OCI-LY7 (cell line): Measurements from ENCODE around the gene LPP. TPM values are rescaled to one million over a fixed set of nuclear protein-coding genes. Genes with fewer than 3 reads are reported as not detected.
A peak's percentile ranks its signal among the peaks of the same experiment; 100 is the strongest.

Source experiments
- BruUV-seq: library from RNA; stranded (reverse); fragments of 400-500 nt; replicated peaks from 2 replicates; lab custom pipeline; 2021; lab: Mats Ljungman, UMichigan
- CTCF ChIA-PET: fragments of 300-600 bp; sonication (Branson Sonifier 250); formaldehyde crosslinking; loops from one replicate; lab custom pipeline; 2022; ENCODE audit warnings: antibody characterized with exemption; ENCODE audit not compliant: unreplicated experiment; lab: Charles Lee
- POLR2A ChIA-PET: fragments of 300-600 bp; sonication (Branson Sonifier 250); formaldehyde crosslinking; loops from one replicate; lab custom pipeline; 2022; ENCODE audit warnings: antibody characterized with exemption; lab: Charles Lee
- DNase-seq: peaks from one replicate; pipeline ENCODE4 v3.0.0-alpha.2; 2015; ENCODE audit warnings: low spot score
- H2AFZ ChIP-seq: fragments of 200-600 bp; sonication (generic), shearing (Covaris generic); 2 replicates; pipeline ENCODE4 v1.6.1; 2014; ENCODE audit warnings: mild to moderate bottlenecking, antibody characterized with exemption, low read length, moderate library complexity
- H3K27ac ChIP-seq: fragments of 200-600 bp; sonication (generic); 2 replicates; pipeline ENCODE4 v1.5.1; 2014; ENCODE audit warnings: mixed run types, low read depth, mild to moderate bottlenecking, moderate library complexity, low read length, inconsistent platforms; ENCODE audit not compliant: poor library complexity, severe bottlenecking
- H3K36me3 ChIP-seq: fragments of 200-600 bp; sonication (generic); 2 replicates; pipeline ENCODE4 v1.6.1; 2014; ENCODE audit warnings: mild to moderate bottlenecking, antibody characterized with exemption, low read length, moderate library complexity, mixed read lengths; ENCODE audit not compliant: insufficient read depth
- H3K4me1 ChIP-seq: fragments of 200-600 bp; sonication (generic); 2 replicates; pipeline ENCODE4 v1.5.1; 2014; ENCODE audit warnings: mild to moderate bottlenecking, low read length; ENCODE audit not compliant: insufficient read depth, poor library complexity, severe bottlenecking
- H3K4me2 ChIP-seq: fragments of 200-600 bp; sonication (generic); 2 replicates; pipeline ENCODE4 v1.6.1; 2014; ENCODE audit warnings: mild to moderate bottlenecking, low read length
- H3K4me3 ChIP-seq: fragments of 200-600 bp; sonication (generic); 2 replicates; pipeline ENCODE4 v1.5.1; 2014; ENCODE audit warnings: mild to moderate bottlenecking, low read depth, low read length; ENCODE audit not compliant: poor library complexity, severe bottlenecking
- H3K79me2 ChIP-seq: fragments of 200-600 bp; sonication (generic); 2 replicates; pipeline ENCODE4 v1.6.1; 2016; ENCODE audit warnings: low read depth, mild to moderate bottlenecking, low read length, moderate library complexity, mixed read lengths; ENCODE audit not compliant: insufficient read depth
- H3K9me2 ChIP-seq: fragments of 200-600 bp; sonication (generic); 2 replicates; pipeline ENCODE4 v1.6.1; 2016; ENCODE audit warnings: mild to moderate bottlenecking, low read length, mixed read lengths; ENCODE audit not compliant: insufficient read depth
- H3K9me3 ChIP-seq: fragments of 200-600 bp; sonication (generic); 2 replicates; pipeline ENCODE4 v1.6.1; 2014; ENCODE audit warnings: mild to moderate bottlenecking, mixed run types, low read length, mixed read lengths
- H4K20me1 ChIP-seq: fragments of 200-600 bp; sonication (generic); 2 replicates; pipeline ENCODE4 v1.6.1; 2014; ENCODE audit warnings: mild to moderate bottlenecking, antibody characterized with exemption, low read length, moderate library complexity, mixed read lengths; ENCODE audit not compliant: insufficient read depth
- CTCF ChIP-seq: fragments of 200-600 bp; sonication (generic); conservative IDR thresholded peaks from 2 replicates; pipeline ENCODE4 v1.5.1; 2014; ENCODE audit warnings: mild to moderate bottlenecking, antibody characterized with exemption, low read length, moderate library complexity, mixed read lengths
- EZH2phosphoT487 ChIP-seq: fragments of 200-600 bp; sonication (generic); IDR thresholded peaks from 2 replicates; pipeline ENCODE4 v1.6.1; 2018; ENCODE audit warnings: low read depth, borderline replicate concordance, mild to moderate bottlenecking, mixed run types, antibody characterized with exemption, low read length, moderate library complexity, mixed read lengths
- intact Hi-C: fragments of 100-400 bp; cut with micrococcal nuclease; formaldehyde crosslinking; loops from one replicate; pipeline ENCODE4 v1.10.0; 2022; ENCODE audit not compliant: unreplicated experiment
- total RNA-seq, 2 experiments: library from RNA; depleted of rRNA in 1 of 2; stranded (reverse); fragments of >200 nt in 1 of 2; shearing (Covaris generic) in 1 of 2; gene quantifications; 2 replicates each; pipeline ENCODE4 v1.2.3, GENCODE V29; 2014 to 2022

The LPP gene
- total RNA-seq, 2 experiments from 2014 or later = 10.9 to 119 TPM

- ChIA-PET POLR2A (interaction anchor here (0.6 to 2.9 kb wide), 5 partner anchors 10 to 74 kb away, joined by 3 to 11 read pairs (median 4); no protein-coding TSS in a partner anchor), CTCF (no interaction called here)
- TF ChIP-seq CTCF (no peak), EZH2phosphoT487 (no peak)
- Histone ChIP-seq H3K4me1 (peaks cover 52% of the 10 kb centered on the region), H3K4me2 (peak overlapping the region; percentile 57), H3K9me2 (no peaks in the 10 kb centered on the region; the same call in 1 of the 2 replicates), H3K4me3 (peak overlapping the region; percentile 34), H3K9me3 (no peaks in the 10 kb centered on the region), H3K36me3 (no peaks in the 10 kb centered on the region), H2AFZ (peak overlapping the region; percentile 24; the same call in 1 of the 2 replicates), H4K20me1 (no peaks in the 10 kb centered on the region), H3K27ac (peak overlapping the region; percentile 6), H3K79me2 (no peaks in the 10 kb centered on the region)
- peak; percentile 28 for DNase-seq
- BruUV-seq = no TSS peak
- intact Hi-C loops = no loop called here
Measured at GRCh38 chr3:188697127-188697526, 543.2 kb downstream of the LPP start.

GRCh38 chr3:188698436-188698835, 544.5 kb downstream of the LPP start:
- intact Hi-C loops = no loop called here
- no peaks in the 10 kb centered on the region for H3K36me3 ChIP-seq
- no peak overlapping the region for H3K27ac ChIP-seq
- ChIA-PET CTCF (no interaction called here), POLR2A (interaction anchor here (0.5 to 1.8 kb wide), 4 partner anchors 10 to 281 kb away, joined by 3 to 5 read pairs (median 4); no protein-coding TSS in a partner anchor)
- no peaks in the 10 kb centered on the region; the same call in 1 of the 2 replicates for H3K9me2 ChIP-seq
- no peak for TF ChIP-seq CTCF
- no peak for TF ChIP-seq EZH2phosphoT487
- no peaks in the 10 kb centered on the region for H3K9me3 ChIP-seq
- H2AFZ ChIP-seq = no peak overlapping the region
- no peak overlapping the region for H3K4me3 ChIP-seq
- no peak overlapping the region for H3K4me2 ChIP-seq
- no peak for DNase-seq
- no peaks in the 10 kb centered on the region for H4K20me1 ChIP-seq
- H3K79me2 ChIP-seq = no peaks in the 10 kb centered on the region
- peaks cover 39% of the 10 kb centered on the region for H3K4me1 ChIP-seq
- no TSS peak for BruUV-seq

GRCh38 chr3:188700501-188700900, 546.5 kb downstream of the LPP start:
- H3K9me3 ChIP-seq = no peaks in the 10 kb centered on the region
- ChIA-PET POLR2A (no interaction called here), CTCF (no interaction called here)
- no peaks in the 10 kb centered on the region for H4K20me1 ChIP-seq
- peaks cover 32% of the 10 kb centered on the region for H3K4me1 ChIP-seq
- no peaks in the 10 kb centered on the region; the same call in 1 of the 2 replicates for H3K9me2 ChIP-seq
- no peak overlapping the region for H3K4me2 ChIP-seq
- no peak for TF ChIP-seq EZH2phosphoT487
- H3K4me3 ChIP-seq = no peak overlapping the region
- H3K36me3 ChIP-seq = no peaks in the 10 kb centered on the region
- DNase-seq = no peak
- BruUV-seq = no TSS peak
- no peaks in the 10 kb centered on the region for H3K79me2 ChIP-seq
- H3K27ac ChIP-seq = no peak overlapping the region
- intact Hi-C loops = no loop called here
- no peak overlapping the region for H2AFZ ChIP-seq
